GM12892 (cell line): Measurements from ENCODE around the gene DPYSL3.

Experiments
- DNase-seq: peaks from one replicate; pipeline ENCODE4 v3.0.0; 2011; ENCODE audit not compliant: insufficient read length
- FAIRE-seq: peaks from 2 replicates; lab custom pipeline; 2011; peaks lifted over from hg19 to GRCh38; lab: Jason Lieb, UNC
- POLR2A ChIP-seq: IDR thresholded peaks from 2 replicates; pipeline ENCODE4 v1.6.1; 2011; ENCODE audit warnings: low read depth, low read length, control low read depth
- POLR2AphosphoS5 ChIP-seq: IDR thresholded peaks from 2 replicates; pipeline ENCODE4 v1.6.1; 2011; ENCODE audit warnings: low read depth, low read length, control low read depth
- TAF1 ChIP-seq: IDR thresholded peaks from 2 replicates; pipeline ENCODE4 v1.6.1; 2011; ENCODE audit warnings: low read depth, mild to moderate bottlenecking, control low read depth, low read length, borderline replicate concordance

The DPYSL3 gene

GRCh38 chr5:147483188-147483790 is 26.6 kb downstream of the DPYSL3 start:
- FAIRE-seq (no peak), DNase-seq (no peak)
- TF ChIP-seq POLR2A (no peak), TAF1 (no peak), POLR2AphosphoS5 (no peak)

- FAIRE-seq, result no peak
- no peak for DNase-seq
- TF ChIP-seq POLR2AphosphoS5, result no peak
- TF ChIP-seq TAF1, result no peak
- no peak for TF ChIP-seq POLR2A
Measured at GRCh38 chr5:147482706-147483180, 27.1 kb downstream of the DPYSL3 start.

- TF ChIP-seq POLR2AphosphoS5, result no peak
- TF ChIP-seq TAF1, result no peak
- TF ChIP-seq POLR2A, result no peak
- FAIRE-seq (peak; percentile 76), DNase-seq (no peak)
Measured at GRCh38 chr5:147481874-147482705, 27.8 kb downstream of the DPYSL3 start.

GRCh38 chr5:147481376-147481775 is 28.5 kb downstream of the DPYSL3 start:
- FAIRE-seq (peak; percentile 38), DNase-seq (no peak)
- TF ChIP-seq TAF1 (no peak), POLR2AphosphoS5 (no peak)

- FAIRE-seq (peak; percentile 44), DNase-seq (no peak)
- TF ChIP-seq POLR2AphosphoS5, result no peak
- TF ChIP-seq TAF1, result no peak
- TF ChIP-seq POLR2A, result no peak
Measured at GRCh38 chr5:147479949-147480348, 29.9 kb downstream of the DPYSL3 start.

- TF ChIP-seq POLR2A (no peak), POLR2AphosphoS5 (no peak), TAF1 (no peak)
- FAIRE-seq (peak; percentile 81), DNase-seq (no peak)
Measured at GRCh38 chr5:147479444-147479843, 30.4 kb downstream of the DPYSL3 start.

GRCh38 chr5:147474140-147474539 is 35.7 kb downstream of the DPYSL3 start:
- FAIRE-seq, result no peak
- DNase-seq, result no peak
- TF ChIP-seq POLR2AphosphoS5, result no peak
- no peak for TF ChIP-seq TAF1
- no peak for TF ChIP-seq POLR2A

- DNase-seq (no peak), FAIRE-seq (no peak)
- no peak for TF ChIP-seq POLR2A
- TF ChIP-seq TAF1, result no peak
- TF ChIP-seq POLR2AphosphoS5, result no peak
Measured at GRCh38 chr5:147472664-147473475, 37.0 kb downstream of the DPYSL3 start.

- TF ChIP-seq TAF1, result no peak
- no peak for TF ChIP-seq POLR2A
- no peak for TF ChIP-seq POLR2AphosphoS5
- DNase-seq, result no peak
- FAIRE-seq, result no peak
Measured at GRCh38 chr5:147467973-147468508, 41.8 kb downstream of the DPYSL3 start.

GRCh38 chr5:147466360-147466980 is 43.4 kb downstream of the DPYSL3 start:
- FAIRE-seq (no peak), DNase-seq (no peak)
- TF ChIP-seq POLR2A, result no peak
- TF ChIP-seq POLR2AphosphoS5, result no peak
- TF ChIP-seq TAF1, result no peak
